Measurements from ENCODE around the gene G3BP2.
A peak's percentile ranks its signal among the peaks of the same experiment; 100 is the strongest.
"Not testable (repeated sequence)": the region's sequence is repeated elsewhere in the genome, so short reads cannot be mapped to it uniquely, and the experiment has no call there.

The G3BP2 gene

GRCh38 chr4:75673027-75673958 lies at the start of gene G3BP2:
Gene G3BP2 (minus strand): TSS chr4:75673411. CDS start chr4:75662025, 11,386 bp downstream.
- DNase-seq = peak; percentile 53 to 99 (median 97)

GRCh38 chr4:75722417-75722816 lies 49.2 kb upstream of the G3BP2 start:
- no peak for DNase-seq

- DNase-seq = no peak
Observed at GRCh38 chr4:75718529-75718928, 45.3 kb upstream of the G3BP2 start.

GRCh38 chr4:75717408-75717807 lies 44.2 kb upstream of the G3BP2 start:
- no peak for DNase-seq

GRCh38 chr4:75716054-75716453 lies 42.8 kb upstream of the G3BP2 start:
- DNase-seq = not testable (repeated sequence)

- DNase-seq = peak in 4 of 56 donors; percentile 4 to 19 (median 8)
Observed at GRCh38 chr4:75715105-75715799, 42.0 kb upstream of the G3BP2 start.

GRCh38 chr4:75714704-75715103 lies 41.5 kb upstream of the G3BP2 start:
- peak in 1 of 56 donors; percentile 21 for DNase-seq

GRCh38 chr4:75714011-75714410 lies 40.8 kb upstream of the G3BP2 start:
- DNase-seq = no peak

- DNase-seq = no peak
Observed at GRCh38 chr4:75710246-75710645, 37.0 kb upstream of the G3BP2 start.

- peak in 1 of 56 donors; percentile 2 for DNase-seq
Observed at GRCh38 chr4:75708218-75708691, 35.0 kb upstream of the G3BP2 start.

GRCh38 chr4:75705198-75705977 lies 32.2 kb upstream of the G3BP2 start:
- DNase-seq = no peak

- no peak for DNase-seq
Observed at GRCh38 chr4:75702919-75703411, 29.8 kb upstream of the G3BP2 start.

- DNase-seq = no peak
Observed at GRCh38 chr4:75699299-75699698, 26.1 kb upstream of the G3BP2 start.

GRCh38 chr4:75698963-75699228 lies 25.7 kb upstream of the G3BP2 start:
- DNase-seq = no peak

GRCh38 chr4:75698162-75698962 lies 25.2 kb upstream of the G3BP2 start:
- DNase-seq = no peak

- no peak for DNase-seq
Observed at GRCh38 chr4:75696581-75696980, 23.4 kb upstream of the G3BP2 start.

- no peak for DNase-seq
Observed at GRCh38 chr4:75696071-75696470, 22.9 kb upstream of the G3BP2 start.

GRCh38 chr4:75692066-75692465 lies 18.9 kb upstream of the G3BP2 start:
- not testable (repeated sequence) for DNase-seq

GRCh38 chr4:75687125-75687524 lies 13.9 kb upstream of the G3BP2 start:
- not testable (repeated sequence) for DNase-seq

GRCh38 chr4:75686346-75686745 lies 13.1 kb upstream of the G3BP2 start:
- peak in 26 of 56 donors; percentile 1 to 66 (median 16) for DNase-seq

All from nucleus accumbens (tissue), 56 donors.